Fibroblast of skin of left biceps (primary cell): ENCODE results near the gene GDPD3.
A peak's percentile ranks its signal among the peaks of the same experiment; 100 is the strongest.

Source experiments
- DNase-seq, 2 experiments: peaks; one replicate each; pipeline ENCODE4 v3.0.0-alpha.2; 2013; ENCODE audit warnings: low read depth in 2 of 2

GDPD3 gene

DNA sequence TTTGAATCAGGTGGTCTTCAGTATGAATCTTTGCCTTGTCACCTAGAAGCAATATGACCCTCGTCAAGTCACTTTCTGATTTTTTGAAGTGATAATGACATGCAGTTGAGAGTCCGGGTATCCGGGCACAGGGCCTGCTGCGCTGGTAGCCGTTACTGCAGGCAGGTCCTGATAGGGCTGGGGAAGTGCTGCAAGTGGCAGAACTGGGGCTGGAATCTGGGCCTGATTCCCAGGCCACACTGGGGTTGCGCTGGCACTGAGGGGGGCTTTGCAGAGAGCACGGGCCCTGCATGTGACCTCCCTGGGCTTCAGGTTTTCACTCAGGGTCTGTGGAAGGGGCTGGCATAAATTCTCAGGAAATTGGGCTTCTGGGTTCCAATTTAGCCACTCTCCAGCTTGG is 34.6 kb downstream of the GDPD3 start:
- DNase-seq, result no peak

DNA sequence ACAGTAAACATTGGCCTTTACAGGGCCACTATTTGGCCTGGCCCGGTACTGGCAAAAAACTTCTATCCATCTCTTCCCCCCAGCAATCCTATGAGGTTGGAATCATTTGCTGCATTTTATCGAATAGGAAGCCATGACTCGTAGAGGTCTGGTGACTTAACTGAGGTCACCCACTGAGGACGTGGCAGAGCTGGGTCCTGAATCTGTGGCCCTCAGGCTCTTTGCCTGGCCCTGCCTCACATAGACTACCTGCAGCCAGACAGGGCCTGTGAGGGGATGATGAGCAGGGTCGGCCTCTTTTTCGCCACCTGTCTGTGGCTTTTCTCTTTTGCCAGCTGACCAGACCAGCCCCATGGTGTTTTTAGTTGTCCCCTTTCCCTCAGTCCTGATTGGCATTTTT is 35.7 kb downstream of the GDPD3 start:
- no peak for DNase-seq

DNA sequence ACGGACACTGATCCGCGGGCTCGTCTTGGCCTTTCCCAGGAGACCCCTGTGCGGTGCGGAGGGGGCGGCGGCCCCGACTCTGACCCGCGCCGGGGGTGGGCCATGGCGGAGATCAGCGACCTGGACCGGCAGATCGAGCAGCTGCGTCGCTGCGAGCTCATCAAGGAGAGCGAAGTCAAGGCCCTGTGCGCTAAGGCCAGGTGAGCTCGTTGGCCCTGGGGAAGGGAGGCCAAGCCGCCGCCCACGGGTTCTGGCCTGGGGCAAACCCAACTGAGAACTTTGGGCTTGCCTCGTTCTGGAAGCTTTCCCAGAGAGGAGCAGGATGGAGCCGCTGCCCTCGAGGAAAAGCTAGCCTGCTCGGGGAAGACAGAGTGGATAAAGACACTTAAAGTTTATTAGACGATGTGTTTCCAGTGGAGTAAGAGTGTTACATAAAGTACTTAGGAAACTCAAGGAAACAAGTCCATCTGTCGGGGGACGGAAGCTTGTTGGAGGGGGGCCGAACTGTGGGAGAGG is 37.0 kb downstream of the GDPD3 start:
- no peak for DNase-seq

DNA sequence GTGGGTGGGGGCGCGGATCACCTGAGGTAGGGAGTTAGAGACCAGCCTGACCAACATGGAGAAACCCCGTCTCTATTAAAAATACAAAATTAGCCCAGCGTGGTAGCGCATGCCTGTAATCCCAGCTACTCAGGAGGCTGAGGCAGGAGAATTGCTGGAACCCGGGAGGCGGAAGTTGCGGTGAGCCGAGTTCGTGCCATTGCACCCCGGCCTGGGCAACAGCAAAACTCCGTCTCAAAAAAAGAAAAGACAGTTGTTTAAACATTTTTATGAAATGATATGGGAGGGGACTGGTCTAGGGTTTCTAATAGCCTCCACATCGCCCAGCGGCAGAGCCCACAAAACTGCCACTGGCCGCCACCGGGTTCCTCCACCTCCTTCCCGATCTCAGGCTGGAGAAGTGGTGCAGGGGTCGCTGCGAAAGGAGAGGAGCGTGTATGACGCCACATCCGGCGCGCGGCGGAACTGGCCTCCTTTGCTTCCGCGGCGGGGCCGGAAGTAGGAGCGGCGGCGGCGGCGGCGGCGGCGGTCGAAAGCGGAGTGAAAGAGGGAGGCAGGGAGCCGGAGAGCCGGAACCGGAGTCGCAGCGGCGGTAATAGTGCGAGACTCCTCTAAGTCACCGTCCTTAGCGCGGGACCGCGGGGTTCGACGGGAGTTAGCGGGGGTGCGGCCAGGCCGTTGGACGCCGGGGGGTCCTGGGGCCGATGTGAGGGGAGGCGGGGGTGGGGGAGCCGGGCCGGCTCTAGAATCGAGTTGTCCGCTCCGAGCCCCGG is 37.6 kb downstream of the GDPD3 start, which contains the start of gene PPP4C:
TSS of gene PPP4C (plus strand) at position 492 of the 773 bp plus-strand sequence. CDS start 384 bp downstream, outside the sequence.
- peak; percentile 59 to 64 for DNase-seq

DNA sequence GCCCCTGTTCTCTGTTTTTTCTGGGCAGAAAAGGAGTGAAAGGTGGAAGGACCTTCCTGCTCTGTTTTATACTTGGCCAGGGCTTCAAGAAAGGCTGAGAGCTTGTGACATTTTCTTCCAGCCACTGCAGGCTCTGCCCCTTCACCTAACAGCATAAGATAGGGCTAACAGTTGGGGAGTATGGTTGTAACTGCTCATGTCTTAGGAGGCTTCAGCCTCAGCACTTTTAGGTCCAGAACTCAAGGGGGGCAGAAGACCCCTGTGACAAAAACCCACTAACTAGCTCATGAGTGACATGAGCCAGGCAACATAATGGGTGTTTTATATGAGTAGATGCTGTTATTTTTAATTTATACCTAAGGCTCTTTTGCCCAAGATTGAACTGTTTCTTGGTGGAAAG is 42.8 kb downstream of the GDPD3 start:
- DNase-seq, result no peak

DNA sequence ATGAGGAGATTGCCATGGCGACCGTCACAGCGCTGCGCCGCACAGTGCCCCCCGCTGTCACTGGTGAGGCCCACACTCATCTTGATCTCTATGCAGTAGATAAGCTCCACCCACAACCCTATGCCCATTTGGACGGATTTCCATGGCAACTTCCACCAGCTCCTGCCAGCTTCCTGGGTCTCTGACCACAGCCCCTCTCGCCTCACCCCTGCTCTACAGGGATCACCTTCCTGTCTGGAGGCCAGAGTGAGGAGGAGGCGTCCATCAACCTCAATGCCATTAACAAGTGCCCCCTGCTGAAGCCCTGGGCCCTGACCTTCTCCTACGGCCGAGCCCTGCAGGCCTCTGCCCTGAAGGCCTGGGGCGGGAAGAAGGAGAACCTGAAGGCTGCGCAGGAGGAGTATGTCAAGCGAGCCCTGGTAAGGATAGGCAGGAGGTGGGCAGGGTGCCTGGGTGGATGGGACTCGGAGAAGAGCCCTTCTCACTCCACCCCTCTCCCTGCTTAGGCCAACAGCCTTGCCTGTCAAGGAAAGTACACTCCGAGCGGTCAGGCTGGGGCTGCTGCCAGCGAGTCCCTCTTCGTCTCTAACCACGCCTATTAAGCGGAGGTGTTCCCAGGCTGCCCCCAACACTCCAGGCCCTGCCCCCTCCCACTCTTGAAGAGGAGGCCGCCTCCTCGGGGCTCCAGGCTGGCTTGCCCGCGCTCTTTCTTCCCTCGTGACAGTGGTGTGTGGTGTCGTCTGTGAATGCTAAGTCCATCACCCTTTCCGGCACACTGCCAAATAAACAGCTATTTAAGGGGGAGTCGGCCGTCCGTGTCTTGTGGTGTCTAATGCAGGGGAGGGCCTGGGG is 43.5 kb downstream of the GDPD3 start:
- no peak for DNase-seq

DNA sequence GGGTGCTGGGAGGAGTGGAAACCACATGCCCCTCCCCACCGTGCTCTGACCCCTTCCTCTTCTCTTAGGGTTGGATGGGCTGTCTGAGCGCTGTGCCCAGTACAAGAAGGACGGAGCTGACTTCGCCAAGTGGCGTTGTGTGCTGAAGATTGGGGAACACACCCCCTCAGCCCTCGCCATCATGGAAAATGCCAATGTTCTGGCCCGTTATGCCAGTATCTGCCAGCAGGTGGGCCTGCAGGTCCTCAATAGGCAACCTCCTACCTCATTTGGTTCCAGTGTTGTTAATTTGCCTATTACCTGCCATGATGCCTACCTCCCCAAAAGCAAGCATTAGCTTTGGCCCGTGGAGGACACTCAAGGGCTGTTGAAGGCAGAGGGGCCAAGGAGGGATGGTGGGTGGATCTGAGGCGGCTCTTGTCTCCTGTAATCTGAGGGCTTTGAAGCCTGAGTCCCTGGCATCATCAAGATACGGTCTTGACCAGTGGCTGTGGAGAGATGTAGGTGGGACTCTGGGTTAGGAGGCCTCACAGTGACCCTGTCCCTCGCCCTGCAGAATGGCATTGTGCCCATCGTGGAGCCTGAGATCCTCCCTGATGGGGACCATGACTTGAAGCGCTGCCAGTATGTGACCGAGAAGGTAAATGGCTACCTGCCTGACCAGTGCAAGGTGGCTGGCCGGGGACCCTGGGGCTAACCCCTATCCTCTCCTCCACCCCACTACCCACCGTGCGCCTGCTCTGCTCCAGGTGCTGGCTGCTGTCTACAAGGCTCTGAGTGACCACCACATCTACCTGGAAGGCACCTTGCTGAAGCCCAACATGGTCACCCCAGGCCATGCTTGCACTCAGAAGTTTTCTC is 44.4 kb downstream of the GDPD3 start:
- DNase-seq, result no peak

DNA sequence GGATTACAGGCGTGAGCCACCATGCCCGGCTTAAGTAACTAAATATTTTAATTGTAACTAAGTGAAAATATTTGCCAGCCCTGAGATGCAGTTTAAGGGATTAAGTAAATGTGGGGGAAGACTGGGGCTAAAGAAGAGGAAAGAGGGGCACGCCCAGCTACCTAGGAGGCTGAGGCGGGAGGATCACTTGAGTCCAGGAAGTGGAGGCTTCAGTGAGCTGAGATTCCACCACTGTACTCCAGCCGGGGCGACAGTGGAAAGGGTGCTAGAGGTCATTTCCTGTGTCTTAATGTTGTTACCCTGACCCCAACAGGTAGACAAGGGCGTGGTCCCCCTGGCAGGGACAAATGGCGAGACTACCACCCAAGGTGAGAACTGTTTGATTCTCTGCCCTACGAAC is 45.0 kb downstream of the GDPD3 start:
- DNase-seq, result no peak

DNA sequence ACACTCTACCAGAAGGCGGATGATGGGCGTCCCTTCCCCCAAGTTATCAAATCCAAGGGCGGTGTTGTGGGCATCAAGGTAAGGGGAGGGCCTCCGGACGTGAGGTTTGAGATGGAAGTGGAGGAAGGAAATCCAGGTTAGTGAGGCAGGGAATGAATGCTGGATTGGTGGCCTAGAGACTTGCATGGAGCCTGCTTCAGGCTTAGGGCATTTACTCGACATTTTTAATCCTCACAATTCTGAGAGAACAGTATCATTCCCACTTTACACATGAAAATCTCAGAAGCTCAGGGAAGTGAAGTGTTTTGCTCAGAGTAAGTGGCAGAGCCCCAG is 45.8 kb downstream of the GDPD3 start:
- no peak for DNase-seq

DNA sequence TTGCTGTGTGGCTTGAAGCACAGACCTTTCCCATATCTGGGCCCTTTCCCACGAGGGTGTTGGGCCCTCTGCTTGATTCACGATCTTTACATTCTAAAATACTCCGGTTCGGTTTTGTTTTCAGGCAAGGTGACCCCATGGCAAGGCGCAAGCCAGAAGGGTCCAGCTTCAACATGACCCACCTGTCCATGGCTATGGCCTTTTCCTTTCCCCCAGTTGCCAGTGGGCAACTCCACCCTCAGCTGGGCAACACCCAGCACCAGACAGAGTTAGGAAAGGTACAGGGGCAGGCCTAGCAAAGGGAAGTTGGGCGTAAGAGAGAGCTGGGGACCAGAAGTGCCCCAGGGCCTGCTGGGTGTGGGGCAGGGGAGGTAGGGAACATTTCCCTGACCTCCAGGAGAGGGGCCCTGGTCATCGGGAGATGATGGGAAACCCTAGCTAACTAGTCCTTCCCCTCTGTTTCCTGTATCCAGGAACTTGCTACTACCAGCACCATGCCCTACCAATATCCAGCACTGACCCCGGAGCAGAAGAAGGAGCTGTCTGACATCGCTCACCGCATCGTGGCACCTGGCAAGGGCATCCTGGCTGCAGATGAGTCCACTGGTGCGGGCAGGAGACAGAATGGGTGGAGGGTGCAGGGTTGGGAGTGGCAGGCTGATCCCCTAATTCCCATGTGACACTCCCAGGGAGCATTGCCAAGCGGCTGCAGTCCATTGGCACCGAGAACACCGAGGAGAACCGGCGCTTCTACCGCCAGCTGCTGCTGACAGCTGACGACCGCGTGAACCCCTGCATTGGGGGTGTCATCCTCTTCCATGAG is 46.4 kb downstream of the GDPD3 start:
- no peak for DNase-seq

DNA sequence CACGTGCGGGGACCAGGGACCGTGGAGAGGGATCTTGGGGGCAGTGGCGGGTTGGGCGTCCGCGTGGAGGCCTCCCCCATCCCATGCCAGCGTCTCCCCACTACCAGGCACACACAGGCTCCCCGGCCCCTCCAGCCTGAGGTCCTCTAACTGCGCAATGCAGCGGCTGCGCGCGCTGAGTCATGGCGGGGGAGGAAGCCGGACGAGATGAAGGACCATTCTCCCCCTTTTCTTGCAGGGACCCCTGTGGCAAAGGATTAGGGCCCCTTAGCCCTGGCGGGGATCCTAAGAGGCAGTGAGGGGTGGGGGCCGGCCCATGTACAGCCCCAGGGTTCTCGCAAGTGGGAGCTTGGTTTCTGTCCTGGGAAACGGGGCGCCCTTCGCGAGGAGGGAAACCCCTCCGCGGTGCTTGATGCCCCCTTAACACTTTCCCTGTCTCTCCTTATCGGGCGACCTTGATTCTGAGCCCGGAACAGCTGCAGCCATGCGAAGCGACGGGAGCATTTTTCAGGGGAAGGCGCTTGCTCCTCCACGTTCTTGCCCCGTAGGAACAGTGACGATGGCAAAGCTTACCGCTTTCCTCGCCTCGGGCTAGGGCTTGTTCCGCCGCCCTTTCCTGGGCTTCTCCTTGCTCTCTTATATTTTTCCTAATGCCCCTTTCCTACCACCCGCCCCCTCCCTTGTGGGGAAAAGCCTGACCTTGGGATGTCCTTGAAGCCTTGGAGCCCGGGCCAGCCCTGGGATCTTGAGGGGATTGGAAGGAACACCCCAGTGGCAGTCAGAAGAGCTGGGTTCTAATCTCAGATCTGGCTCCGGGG is 47.2 kb downstream of the GDPD3 start:
- peak in 1 of 2 experiments; percentile 12 for DNase-seq

DNA sequence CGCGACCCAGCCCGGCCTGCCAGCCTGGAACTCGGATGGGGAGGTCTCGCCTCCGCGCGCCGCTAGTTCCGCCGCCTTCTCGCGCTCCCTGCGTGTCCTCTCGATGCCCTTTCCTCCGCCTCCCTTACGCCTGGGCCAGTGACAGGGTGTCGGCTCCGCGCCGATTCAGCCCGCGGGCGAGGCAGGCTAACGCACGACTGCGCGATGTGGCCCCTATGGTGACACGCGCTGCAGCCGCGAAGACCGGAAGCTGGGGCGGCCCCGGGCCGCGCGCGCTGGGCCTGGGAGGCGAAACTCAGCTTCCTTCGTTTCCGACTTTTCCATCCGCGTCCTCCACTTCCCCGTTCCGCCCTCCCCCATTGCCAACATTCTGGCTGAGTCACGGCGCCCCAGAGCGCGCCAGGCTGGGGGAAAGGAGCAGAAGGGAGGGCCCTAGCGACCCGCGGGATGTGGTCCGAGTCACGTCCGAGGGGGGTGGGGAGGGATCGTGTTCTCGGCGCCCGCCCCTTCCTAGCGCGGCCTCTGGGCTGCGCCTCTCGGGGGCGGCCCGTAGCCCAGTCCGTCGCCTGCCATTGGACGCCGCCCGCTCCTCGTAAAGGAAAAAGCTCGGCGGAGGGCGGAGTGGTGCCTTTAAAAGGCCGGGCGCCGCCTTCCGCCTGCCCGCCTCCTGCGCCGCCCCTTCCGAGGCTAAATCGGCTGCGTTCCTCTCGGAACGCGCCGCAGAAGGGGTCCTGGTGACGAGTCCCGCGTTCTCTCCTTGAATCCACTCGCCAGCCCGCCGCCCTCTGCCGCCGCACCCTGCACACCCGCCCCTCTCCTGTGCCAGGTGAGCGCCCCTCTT is 48.0 kb downstream of the GDPD3 start, which contains the start of gene ALDOA:
TSS of gene ALDOA (plus strand) at position 659 of the 841 bp plus-strand sequence. CDS start 1,138 bp downstream, outside the sequence.
- peak; percentile 98 to 99 for DNase-seq

DNA sequence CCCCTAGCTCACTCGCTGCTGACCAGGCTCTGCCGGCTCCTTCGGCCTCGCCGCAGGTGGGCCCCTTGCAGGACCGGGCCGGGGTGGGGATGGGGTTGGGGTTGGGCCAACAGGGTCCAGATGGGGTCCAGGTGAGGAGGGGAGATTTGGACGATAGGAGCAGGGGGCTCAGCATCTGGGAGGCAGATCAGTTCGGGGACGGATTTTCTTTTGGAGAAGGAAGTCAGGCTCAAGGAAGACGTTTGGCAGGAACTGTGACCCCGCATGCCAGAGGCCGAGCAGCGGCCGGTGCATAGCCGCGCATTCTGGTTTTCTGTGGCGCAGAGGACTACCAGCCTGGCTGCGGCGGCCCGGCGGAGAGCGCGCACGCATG is 48.6 kb downstream of the GDPD3 start:
- no peak for DNase-seq

DNA sequence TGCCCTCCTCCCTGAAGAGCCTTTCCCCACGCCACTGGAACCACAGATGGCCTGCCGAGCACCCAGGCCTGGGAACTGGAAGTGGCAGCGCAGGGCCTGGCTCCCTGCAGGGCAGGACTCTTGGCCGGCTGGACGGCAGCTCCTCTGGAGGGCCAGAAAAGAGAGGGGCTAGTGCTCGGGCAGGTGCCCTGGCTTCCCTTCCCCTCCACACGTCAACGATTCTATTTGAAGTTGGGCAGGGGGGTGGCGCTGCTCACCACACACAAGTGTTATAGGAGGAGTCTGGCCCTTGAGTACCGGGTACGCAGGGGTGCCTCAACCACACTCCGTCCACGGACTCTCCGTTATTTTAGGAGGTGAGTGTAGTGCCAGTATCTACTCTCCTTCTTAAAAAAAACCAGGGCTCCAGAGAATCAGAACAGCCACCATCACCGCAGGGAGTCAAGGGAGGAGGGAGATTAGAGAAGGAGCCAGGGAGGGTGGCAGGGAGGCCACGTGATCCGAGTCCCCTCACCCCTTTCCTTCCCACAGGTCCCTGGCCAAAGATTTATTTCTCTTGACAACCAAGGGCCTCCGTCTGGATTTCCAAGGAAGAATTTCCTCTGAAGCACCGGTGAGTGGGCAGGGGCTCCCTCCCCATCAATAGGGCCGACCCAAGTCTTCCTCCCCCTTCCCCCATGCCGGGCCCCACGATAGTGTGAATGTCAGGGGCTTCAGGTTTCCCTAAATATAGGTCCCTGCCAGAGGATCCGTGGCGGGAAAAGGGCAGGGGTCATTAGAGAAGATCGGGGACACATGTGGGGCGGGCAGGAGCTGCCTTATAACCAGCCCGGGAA is 49.2 kb downstream of the GDPD3 start:
- DNase-seq, result no peak

DNA sequence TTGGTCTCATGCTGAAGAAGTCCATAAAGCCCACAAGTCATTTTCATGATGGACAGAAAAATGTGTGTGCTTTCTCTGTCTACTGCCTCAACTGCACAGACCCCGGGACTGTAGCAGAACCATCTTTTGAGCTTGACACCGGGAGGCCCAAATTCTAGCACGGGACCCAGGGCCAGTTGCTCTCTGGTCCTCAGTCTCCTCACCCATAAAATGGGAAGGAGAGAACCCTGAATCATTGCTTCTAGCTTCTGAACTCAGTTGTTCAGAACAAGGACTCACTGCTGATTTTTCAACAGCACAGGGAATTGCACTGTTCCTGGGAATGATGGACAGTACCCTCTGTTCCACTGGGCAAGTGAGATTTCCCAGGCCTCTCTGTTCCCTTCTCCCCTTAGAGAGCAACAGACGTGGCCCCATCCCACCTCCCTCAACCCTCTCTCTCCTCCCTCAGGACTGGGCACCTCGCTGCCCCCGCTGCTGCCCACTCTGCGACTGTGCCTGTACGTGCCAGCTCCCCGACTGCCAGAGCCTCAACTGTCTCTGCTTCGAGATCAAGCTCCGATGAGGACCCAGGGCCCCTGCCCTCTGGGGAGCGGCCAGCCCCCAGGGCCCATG is 50.0 kb downstream of the GDPD3 start:
- no peak for DNase-seq

DNA sequence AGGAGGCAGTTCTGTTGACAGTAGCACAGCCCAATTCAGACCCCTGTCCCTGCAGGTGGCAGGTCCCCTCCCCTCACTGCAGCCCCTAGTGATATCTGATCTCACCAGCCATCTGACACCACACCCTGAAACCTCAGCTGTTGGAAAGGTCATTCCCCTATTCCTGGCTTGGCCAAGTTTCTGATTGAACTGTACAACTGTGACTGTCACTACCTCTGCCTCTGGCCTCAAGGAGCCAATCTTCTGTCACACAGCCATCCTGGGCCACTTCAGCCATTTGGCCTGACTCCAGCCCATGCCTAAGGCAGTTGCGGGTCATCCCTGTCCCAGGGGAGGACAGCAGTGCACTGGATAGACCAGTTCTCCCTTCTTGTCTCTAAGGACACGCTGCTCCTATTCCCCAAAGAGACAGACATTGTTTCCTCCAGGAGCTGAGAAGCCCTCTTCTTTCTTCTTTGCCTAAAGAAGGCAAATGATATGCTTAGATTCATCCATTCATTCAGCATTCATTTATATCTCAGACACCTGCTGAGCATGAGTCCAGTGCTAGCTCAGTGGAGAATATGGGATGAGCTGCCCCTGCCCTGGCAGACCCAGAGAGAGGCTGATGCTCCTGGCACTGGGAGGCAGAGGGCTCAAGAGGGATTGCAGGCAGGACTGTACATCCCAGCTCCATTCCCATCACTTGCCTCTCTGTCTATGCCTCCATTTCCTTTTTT is 52.3 kb downstream of the GDPD3 start:
- DNase-seq, result no peak

DNA sequence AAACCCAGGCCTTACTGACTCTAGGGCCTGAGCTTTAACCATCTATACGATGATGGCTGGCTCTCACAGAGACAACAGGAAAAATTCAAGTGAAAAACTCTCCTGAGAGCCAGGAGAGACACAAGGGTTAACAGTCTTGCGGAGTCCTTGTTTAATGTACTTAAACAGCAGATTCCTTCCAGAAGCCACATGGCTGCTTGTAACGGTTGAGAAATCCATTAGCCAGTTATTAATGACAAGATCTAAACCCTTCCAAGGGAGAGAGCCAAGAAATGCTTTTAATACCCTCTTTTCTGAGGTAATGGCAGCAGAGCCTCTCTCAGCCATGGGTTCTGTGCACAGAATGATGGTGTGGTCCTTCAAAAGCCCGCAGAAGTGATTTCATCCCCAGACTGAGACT is 53.0 kb downstream of the GDPD3 start:
- DNase-seq, result no peak
